Stimulated activated CD8-positive, alpha-beta memory T cell treated with anti-CD3 and anti-CD28 coated beads, Interleukin-12 subunit alpha, Interleukin-12 subunit beta, amount 100 ng/mL, for 24 hours (primary cell): ENCODE results near the gene ASB1.

Experiments used
- DNase-seq: peaks from one replicate; pipeline ENCODE4 v3.0.0-alpha.2; 2020; ENCODE audit errors: extremely low read depth

The ASB1 gene

DNA sequence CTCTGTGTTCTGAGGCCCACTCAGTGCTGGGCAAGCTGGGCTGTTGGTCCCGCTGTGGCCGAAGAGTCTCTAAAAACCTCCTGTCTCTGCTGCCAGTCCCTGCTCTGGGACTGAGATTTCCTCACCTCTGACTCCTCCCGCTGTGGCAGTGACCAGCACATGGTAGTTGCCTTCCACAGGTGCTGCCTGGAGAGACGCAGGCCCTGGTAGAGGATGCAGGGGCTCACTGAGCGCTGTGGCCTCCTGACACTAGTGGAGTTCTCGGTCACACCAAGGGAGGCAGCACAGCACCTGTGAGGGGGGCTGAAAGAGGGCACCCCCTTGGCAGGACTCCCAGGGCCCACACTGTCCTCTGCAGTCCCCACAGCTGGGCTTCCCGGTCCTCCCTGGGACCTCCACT, 3.8 kb upstream of the ASB1 start:
- DNase-seq: no peak

DNA sequence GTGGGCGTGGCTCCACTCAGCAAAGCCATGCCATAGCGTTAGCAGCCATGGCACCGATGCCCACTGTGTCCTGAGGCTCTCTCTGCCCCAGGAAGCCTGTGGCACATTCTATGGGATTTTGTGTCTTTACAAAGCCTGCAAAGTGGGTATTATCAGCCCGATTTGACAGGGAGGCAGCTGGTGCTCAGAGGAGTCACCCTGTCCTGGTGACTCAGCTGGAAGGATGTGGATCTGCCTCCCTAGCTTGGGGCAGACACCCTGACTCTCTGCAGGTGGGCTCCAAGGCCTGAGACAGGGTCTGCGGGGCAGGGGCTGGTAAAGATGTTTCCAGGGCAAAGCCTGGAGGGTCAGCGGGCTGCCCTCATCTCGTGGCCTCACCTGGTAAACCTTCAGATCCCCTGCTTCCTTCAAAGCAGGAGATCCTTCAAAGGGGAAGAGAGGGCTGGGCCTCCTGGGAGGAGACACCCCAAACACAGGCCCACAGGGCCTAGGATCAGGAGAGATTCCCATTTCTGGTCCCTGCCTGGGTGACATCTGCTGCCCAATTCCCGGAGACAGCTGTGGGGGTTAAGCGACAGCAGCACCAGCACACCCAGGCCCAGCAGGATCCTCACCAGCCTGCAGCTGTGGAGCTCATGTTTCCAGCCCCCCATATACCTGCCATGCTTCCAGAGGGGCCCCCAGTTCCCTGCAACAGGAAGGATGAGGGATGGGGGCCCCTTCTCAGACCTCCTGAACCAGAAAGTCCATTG, 3.0 kb upstream of the ASB1 start:
- no peak for DNase-seq

DNA sequence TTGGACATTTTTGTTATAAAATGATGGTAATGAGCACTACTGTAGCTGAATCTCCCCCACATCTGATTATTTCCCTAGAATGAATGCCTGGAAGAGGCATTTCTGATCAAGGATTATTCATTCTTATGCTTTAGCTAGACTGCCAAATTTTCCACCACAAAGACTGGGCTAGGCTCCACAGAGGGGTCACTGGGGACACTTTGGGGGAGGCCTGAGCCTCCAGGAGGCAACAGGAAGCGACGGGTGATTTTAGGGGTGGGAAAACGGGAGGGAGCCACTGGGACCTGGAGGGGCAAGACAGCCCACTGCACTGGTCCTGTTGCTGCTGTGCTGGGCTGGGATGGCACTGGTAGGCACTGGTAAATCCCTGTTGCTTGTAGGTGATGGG, 2.4 kb upstream of the ASB1 start:
- no peak for DNase-seq

DNA sequence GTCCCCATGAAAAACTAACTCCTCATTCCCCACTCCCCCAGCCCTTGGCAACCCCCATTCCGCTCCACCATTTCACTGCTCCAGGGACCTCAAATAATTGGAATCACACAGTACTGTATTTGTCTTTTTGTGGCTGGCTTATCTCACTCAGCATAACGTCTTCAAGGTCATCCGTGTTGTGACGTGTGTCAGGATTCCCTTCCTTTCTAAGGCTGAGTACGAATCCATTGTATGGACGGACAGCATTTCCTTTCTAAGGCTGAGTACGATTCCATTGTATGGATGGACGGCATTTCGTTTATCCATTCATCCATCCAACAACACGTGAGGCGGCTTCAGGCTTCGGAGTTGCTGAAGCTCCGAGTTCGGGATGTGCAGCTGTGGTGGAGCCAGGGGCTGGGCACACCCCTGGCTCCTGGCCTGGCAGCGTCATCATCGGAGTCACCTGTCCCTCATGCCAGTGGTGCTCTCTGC, 1.2 kb upstream of the ASB1 start:
- no peak for DNase-seq

DNA sequence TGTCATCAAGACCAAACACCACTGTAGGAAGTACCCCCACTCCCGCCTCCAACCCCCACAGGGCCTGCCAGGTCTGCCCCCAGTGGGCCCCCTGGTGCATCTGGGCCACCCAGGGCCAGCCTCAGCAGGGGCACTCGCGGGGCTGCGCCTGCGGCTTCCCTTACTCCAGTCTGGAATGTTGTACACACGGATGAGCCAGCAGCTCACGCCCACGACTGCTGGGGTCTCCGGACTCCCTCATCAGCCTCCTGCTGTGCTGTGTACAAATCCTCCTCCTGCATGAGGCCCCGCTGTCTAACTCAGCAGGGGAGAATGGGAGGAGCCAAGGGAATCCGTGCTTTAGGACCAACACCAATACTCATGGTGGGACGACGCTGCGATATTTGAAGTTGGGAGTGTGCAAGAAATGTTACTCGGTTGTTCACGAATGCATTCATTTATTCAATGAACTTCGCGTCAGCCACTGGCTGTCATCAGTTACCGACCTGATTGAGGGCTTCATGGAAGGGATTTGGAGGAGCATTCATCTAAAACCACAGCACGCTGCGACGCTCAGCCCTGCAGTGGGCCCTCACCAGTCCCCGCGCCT, 654 bp upstream of the ASB1 start:
- DNase-seq: no peak

DNA sequence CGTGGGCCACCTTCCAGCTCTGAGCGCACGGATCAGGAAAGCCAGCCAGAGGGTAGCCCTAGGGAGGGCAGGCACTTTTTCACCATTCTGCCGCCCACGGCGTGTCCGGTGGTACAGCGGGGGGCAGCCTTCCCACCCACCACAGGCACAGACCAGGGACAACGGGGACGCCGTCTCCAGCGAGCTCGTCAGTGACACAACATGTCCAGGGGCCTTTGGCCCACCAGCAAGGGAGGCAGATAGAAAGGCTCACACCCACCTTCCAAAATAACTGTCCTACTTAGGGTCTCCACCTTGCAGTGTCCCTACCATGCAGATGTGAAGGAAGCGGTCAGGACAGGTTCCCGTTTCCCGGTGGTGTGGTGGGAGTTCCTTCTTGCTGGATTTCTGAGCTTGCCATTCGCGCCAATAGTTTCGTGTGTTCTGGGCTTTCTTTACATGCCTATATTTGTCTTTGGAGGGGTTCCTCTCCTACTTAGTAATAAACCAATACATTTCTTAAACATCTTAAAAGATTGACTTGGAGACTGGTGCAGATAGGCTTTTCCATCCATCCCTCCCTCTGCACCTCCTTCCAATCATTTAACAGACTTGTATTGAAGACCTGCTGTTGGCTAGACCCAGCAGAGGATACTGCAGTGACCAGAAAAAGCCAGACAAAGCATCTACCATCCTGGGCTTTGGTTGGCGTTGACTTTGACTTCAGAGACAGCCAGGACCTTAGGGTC, 872 bp downstream of the ASB1 start:
- no peak for DNase-seq

DNA sequence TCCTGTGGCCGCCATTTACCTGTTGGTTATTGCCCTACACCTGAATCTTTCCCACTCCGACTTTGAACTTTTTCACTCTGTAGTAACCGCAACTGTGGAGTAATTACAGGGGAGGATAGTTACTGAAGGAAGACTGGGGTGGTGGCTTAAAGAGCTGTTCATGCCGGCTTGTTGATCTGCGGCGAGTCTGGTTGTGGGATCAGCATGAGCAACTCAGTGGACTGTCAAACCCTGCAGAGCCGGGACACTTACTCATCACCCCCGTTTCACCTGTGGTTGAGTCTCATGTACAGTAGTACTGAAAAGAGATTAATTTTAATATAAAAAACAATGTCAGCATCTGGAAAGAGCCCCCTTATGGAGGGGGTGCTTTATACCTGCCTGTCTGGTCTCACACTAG, 2.1 kb downstream of the ASB1 start:
- DNase-seq: no peak

DNA sequence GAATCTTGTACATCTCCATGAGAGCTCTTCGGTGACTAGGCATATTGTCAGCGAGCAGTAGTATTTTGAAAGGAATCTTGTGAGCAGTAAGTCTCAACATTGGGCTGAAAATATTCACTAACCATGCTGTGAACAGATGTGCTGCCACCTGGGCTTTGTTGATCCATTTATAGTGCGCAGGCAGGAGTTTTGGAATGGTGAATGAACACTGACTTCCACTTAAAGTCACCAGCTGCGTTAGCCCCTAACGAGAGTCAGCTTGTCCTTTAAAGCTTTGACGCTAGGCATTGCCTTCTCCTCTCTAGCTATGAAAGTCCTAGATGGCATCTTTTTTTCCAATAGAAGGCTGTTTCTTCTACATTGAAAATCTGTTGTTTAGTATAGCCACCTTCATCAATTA, 4.1 kb downstream of the ASB1 start:
- DNase-seq: no peak

DNA sequence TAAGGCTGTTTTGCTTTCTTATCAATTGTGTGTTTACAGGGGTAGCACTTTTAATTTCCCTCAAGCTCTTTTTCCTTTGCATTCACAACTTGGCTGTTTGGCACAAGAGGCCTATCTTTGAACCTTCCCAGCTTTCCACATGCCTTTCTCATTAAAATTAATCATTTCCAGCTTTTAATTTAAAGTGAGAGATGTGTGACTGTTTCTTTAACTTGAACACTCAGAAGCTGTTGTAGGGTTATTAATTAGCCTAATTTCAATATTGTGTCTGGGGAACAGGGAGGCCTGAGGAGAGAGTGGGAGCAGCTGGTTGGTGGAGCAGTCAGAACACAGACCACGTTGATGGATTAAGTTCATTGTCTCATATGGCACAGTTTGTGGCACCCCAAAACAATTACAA, 4.7 kb downstream of the ASB1 start:
- no peak for DNase-seq

DNA sequence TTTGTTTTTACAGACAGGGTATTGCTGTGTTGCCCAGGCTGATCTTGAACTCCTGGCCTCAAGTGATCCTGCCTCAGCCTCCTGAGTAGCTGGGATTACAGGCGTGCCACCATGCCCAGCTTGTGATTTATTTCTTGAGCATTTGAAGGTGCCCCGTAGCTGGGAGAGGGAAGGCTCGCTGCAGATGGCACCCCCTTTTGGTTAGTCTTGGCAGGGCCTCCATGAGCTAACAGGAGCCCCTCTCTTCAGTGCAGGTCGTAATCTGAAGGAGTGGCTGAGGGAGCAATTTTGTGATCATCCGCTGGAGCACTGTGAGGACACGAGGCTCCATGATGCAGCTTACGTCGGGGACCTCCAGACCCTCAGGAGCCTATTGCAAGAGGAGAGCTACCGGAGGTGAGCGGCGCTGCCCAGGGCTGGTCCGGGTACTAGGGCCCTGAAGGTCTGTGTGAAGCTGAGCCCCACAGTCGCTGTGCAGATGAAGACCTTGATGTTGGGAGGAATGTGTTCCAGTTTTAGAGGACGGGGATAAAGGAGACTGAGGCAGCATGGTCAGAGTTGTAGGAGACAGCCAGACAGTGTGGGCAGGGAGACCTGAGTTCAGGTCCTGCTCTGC, 6.7 kb downstream of the ASB1 start:
- DNase-seq: no peak

DNA sequence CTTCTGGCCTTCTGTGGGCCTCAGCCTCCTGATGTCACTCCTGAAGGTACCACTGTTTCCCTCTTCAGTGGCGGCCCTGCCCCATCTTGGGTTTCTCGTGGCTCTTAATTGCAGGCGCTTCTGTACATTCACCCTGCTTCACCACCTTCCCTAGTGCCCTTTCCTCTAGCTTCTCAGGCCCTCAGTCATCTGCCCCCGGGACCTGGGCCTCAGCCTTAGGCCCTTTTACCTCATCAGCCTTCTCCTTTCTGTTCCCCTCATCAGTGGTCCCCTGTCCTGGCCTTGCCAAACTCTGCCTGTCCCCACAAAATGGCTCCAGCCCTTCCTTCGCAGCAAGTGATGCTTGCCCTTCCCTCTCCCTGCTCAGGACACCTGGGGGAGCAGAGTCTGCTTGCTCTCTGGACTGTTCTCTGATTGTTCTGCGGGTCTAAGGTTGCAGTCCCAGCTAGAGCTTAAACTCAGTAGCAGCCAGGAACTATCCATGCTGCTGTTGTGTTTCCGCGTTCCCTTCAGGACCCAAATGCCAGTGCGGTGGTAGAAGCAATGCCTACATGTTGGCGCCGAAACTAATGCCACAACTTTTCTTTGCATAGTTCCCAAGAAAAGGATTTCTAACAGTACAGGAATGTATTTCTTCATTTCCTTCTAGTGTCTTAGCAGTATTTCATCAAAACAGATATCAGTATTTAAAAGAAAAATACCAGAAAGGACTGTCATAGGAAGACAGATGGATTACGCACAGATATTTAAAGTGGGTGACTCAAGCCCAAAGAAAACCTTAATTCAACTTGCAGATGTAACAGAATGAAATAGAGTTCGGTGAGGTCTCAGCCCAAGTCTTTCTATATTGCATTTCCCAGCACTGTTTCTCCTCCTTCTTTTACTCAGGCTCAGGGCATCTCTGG, 7.5 kb downstream of the ASB1 start:
- DNase-seq: no peak

DNA sequence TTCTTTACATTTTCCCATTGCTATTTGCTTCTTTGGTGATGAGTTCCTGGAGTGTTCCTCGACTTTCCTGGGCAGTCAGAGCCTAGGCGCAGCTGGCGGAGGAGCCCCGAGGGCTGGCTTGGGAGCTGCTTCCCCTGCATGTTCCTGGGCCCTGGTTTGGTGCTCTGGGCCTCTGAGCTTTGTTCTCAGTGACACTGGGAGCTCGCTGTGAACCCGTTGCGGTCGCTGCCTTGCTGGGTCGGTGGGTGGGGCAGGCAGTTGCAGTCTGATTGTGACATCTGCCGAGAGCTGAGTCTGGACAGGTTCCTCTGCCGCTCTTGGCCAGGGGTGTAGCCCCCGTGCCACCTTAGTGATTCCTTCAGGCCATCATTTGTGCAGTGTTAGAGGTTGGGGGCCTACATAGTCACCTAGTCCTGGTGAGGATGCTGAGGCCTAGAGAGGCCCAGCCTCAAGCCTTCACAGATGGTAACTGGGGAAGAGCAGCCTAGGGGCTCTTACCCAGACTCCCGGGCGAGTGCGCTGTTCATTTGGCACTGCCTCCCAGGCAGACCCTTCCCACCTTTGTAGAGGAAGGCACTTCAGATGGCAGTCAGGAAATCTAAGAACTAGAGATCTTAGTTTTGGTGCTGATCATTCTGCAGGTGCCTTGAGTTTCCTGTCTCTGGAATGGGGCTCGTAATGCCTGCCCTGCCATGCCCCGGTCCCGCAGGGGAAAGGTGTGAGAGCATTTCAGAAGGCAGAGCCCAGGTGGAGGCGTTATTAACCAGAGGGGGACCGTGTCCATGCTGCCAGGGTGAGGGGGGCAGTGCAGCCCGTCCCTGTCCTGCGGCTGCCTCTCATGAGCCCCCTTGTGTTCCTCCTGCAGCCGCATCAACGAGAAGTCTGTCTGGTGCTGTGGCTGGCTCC, 8.4 kb downstream of the ASB1 start:
- no peak for DNase-seq

DNA sequence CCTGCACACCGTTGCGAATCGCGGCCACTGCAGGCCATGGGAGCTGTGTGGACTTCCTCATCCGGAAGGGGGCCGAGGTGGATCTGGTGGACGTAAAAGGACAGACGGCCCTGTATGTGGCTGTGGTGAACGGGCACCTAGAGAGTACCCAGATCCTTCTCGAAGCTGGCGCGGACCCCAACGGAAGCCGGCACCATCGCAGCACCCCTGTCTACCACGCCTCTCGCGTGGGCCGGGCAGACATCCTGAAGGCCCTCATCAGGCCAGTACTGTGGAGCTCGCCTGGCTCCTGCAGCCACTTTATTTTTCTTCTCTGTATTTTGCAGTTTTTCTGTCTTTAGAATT, 9.0 kb downstream of the ASB1 start:
- no peak for DNase-seq

DNA sequence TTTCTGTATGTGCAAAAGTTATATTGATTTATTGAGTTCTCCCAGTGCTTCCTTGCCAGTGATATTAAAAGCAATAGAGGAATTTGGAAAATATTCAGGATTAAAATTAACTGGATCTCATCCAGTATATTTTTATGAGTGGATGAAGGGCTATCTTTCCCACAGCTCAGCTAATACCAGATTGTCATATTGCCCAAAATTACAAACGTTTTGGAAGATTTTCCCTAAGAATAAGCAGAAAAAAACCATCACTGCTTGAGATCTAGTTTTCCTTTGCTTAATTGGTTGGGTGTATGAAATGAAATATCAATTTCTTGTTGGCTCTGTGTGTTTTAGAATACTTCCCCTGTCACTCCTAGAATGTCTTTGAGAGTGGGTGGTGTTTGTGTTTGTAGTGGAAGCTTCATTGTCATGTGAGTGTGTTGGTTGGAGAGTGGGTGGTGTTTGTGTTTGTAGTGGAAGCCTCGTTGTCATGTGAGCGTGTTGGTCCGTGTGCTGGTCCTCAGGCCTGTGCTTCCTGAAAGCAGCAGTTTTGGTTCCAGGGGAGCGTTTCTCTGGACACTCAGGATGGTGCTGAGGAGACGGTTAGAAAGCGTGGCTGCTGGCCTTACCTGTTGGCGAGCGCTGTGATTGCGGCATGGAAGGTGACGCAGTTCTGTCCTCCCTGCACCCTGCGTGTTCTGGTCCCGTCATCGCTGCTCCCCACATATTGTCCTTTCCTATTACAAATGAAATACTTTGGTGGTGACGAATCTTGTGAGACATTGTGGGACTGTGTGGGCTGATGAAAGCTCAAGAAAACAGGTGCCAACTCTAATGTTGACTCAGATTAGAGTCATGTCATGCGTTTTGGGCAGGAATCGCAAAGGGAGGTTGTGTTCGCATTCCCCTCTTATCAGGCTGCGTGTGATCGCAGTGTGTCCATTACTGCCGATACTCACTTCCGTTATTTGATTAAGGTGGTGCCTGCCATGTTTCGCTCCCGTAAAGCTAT, 12.4 kb downstream of the ASB1 start:
- DNase-seq: peak; percentile 25

DNA sequence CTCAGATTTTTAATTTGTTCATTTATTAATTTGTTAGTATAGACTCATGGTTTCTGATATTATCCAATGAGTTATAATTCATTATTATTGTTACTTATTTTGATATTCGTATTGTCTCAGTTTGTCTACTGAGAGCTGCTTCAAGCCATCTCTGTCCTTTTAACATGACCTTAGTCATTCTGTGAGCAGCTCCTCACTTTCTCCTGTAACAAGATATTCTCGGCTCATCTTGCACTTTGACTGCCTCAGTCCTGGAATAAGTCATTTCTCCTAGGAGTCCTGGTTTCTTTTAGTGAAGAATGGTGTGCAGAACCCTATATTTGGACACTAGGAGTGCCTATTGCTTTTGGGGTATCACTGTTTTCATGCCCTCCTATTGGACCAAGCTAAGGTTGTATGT, 13.2 kb downstream of the ASB1 start:
- DNase-seq: no peak

DNA sequence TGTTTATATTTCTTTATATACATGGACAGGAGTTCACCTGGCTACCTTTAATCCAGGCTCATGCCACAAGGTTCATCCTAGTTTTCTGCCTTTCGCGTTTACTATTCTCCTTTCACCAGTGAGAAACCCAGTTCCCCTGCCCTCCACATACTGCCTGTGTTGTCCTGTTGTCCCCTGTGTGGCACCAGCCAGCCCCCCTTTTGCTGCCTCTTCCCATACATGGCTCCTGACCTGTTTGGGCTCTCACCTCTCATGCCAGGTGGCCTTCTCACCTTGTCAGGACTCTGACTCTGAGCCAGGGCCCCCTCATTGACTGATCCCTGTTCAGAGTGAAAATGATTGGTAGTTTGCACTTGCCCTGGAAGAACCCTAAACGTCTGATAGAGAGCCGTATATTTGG, 13.6 kb downstream of the ASB1 start:
- no peak for DNase-seq

DNA sequence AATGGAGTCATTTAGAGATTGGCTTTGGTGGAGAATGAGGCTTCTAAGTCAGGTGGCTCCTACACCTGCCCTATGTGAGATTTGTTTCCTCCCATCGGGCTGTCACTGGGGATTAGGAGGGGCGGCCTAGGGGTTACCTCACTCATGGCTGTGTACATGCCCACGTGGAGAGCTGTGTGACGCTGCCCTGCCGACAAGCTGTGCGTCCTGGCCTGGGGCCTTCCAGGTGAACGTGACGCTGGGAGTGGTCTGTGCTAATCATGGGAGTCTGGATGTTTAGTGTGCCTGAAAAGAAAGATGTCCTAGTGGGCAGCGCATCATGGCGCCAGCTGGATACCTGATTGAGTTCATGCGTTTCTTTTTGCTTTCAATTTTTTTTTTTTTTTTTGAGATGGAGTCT, 14.0 kb downstream of the ASB1 start:
- DNase-seq: no peak

DNA sequence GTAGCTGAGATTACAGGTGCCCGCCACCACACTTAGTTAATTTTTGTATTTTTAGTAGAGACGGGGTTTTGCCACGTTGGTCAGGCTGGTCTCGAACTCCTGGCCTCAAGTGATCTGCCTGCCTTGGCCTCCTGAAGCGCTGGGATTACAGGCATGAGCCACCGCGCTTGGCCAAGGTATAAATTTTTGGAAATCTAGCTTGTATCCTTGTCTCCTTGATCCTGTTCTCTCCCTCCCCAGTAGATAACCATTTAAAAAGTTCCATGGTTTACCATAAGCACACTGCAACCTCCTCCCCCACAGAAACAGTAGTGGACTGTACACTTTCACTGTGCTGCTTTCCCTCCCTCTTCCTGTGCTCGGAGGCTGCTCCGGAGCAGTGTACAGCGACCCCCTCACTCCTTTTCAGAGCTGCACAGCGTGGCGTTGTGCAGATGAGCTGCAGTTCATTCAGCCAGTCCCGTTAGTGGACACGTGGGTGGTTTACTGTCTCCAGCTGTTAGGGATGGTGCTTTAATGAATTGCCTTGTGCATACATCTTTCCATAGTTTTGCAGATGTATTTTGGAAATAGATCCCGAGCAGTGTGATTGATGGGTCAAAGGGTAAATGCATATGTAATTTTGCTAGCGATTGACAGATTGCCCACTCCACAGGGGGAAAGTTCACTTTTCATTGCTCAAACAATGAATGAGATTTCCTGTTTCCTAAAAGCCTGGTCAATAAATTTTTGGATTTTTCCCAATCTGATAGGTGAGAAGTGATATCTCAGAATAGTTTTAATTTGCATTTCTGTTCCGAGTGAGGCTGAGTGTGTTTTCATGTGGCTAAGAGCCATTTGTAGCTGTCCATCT, 14.8 kb downstream of the ASB1 start:
- no peak for DNase-seq
